ENCODE data around the gene PLCL1.

PLCL1 gene

GRCh38 chr2:197913084-197913483 is 108.7 kb downstream of the PLCL1 start:
- Histone ChIP-seq H3K9me2 (replicated peaks; ENCODE audit: insufficient read depth, low read length) (no peaks in the 10 kb centered on the region), H3K36me3 (replicated peaks; ENCODE audit: insufficient read depth, low read length) (no peaks in the 10 kb centered on the region), H3K27ac (ENCODE audit: low read length) (no peak overlapping the region), H4K20me1 (ENCODE audit: insufficient read depth, low read length) (no peaks in the 10 kb centered on the region), H3K4me2 (ENCODE audit: low read depth, low read length) (no peak overlapping the region), H3K4me1 (ENCODE audit: low read length) (no peaks in the 10 kb centered on the region), H3K9ac (ENCODE audit: low read length) (no peak overlapping the region), H2AFZ (ENCODE audit: low read length) (no peak overlapping the region), H3F3A (ENCODE audit: insufficient read depth, low read length) (no peaks in the 10 kb centered on the region), H3K27me3 (replicated peaks; ENCODE audit: insufficient read depth, low read length) (no peaks in the 10 kb centered on the region), H3K79me2 (ENCODE audit: low read length) (no peaks in the 10 kb centered on the region), H3K9me3 (replicated peaks; ENCODE audit: insufficient read depth, low read length) (no peaks in the 10 kb centered on the region), H3K4me3 (ENCODE audit: low read length) (no peak overlapping the region)
- TF ChIP-seq EZH2phosphoT487 (IDR thresholded peaks at IDR 0.05; ENCODE audit: low read length) = no peak
- no peak for TF ChIP-seq EZH2 (optimal IDR thresholded peaks at IDR 0.05; ENCODE audit: low read depth, low read length)
- TF ChIP-seq, protein P1, sequence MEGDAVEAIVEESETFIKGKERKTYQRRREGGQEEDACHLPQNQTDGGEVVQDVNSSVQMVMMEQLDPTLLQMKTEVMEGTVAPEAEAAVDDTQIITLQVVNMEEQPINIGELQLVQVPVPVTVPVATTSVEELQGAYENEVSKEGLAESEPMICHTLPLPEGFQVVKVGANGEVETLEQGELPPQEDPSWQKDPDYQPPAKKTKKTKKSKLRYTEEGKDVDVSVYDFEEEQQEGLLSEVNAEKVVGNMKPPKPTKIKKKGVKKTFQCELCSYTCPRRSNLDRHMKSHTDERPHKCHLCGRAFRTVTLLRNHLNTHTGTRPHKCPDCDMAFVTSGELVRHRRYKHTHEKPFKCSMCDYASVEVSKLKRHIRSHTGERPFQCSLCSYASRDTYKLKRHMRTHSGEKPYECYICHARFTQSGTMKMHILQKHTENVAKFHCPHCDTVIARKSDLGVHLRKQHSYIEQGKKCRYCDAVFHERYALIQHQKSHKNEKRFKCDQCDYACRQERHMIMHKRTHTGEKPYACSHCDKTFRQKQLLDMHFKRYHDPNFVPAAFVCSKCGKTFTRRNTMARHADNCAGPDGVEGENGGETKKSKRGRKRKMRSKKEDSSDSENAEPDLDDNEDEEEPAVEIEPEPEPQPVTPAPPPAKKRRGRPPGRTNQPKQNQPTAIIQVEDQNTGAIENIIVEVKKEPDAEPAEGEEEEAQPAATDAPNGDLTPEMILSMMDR (IDR thresholded peaks at IDR 0.05; ENCODE audit: low read length) = no peak
- no peak for DNase-seq

DNA sequence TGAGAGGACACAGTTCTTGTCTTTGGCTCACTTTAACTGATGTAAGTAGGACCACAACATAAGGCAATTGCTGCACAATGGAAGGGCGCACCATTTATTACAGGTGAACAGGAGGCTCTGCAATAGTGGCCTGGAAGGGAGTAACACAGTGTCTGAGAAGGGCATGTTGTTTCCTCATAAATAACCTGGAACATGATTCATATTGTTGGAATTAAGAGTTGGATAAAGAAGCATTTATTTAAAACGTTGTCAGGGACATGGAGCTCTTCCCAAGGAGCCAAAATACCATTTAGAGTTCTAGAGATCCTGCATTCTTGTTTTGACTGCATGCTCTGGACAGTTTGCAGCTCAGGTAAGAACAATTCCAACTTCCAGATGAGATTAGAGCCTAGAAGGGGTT is 110.4 kb downstream of the PLCL1 start:
- no peak overlapping the region for H3K9ac ChIP-seq (ENCODE audit: low read length)
- H2AFZ ChIP-seq (ENCODE audit: low read length) = no peak overlapping the region
- no peak for DNase-seq
- no peaks in the 10 kb centered on the region for H3K27me3 ChIP-seq (replicated peaks; ENCODE audit: insufficient read depth, low read length)
- H3K36me3 ChIP-seq (replicated peaks; ENCODE audit: insufficient read depth, low read length) = no peaks in the 10 kb centered on the region
- no peaks in the 10 kb centered on the region for H4K20me1 ChIP-seq (ENCODE audit: insufficient read depth, low read length)
- no peak overlapping the region for H3K27ac ChIP-seq (ENCODE audit: low read length)
- H3K9me2 ChIP-seq (replicated peaks; ENCODE audit: insufficient read depth, low read length) = no peaks in the 10 kb centered on the region
- H3K4me1 ChIP-seq (ENCODE audit: low read length) = no peaks in the 10 kb centered on the region
- no peak overlapping the region for H3K4me3 ChIP-seq (ENCODE audit: low read length)
- TF ChIP-seq, protein P1 (IDR thresholded peaks at IDR 0.05; ENCODE audit: low read length) = no peak
- TF ChIP-seq EZH2phosphoT487 (IDR thresholded peaks at IDR 0.05; ENCODE audit: low read length) = no peak
- no peak overlapping the region for H3K4me2 ChIP-seq (ENCODE audit: low read depth, low read length)
- no peaks in the 10 kb centered on the region for H3F3A ChIP-seq (ENCODE audit: insufficient read depth, low read length)
- H3K79me2 ChIP-seq (ENCODE audit: low read length) = no peaks in the 10 kb centered on the region
- no peaks in the 10 kb centered on the region for H3K9me3 ChIP-seq (replicated peaks; ENCODE audit: insufficient read depth, low read length)

DNA sequence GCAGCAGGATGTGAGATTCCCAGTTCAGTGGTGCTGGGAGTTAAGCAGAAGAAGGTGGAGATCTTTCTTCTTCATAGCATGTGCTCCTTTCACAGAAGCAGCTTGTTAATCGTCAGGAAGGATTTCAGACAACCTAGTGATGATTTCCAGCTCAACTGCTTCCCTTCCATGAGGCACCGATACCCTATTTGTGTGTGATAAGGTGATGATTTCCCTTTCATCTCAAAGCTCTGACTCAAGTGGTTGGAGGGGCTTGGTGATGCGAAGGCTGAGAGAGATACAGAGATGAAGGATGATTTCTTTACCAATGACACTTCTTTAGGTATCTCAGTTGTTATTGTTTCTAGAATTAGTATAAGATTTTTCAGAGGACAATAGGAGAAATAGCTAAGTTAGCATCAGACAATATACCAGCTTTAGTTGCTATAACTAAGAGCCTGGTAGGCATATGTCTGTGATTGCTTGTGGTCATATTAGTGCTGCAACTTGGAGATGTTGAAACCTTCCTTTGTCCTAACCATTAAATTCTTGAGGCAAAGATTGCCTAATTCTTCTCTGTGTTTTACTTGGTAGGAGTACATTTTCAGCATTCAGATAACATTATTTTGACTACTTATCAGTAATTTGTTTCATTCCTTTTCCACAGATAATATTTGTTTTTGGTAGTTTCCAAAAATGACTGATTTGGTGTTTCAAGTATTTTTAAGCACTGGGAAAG is 111.3 kb downstream of the PLCL1 start:
- no peaks in the 10 kb centered on the region for H3F3A ChIP-seq (ENCODE audit: insufficient read depth, low read length)
- H3K9ac ChIP-seq (ENCODE audit: low read length) = no peak overlapping the region
- no peaks in the 10 kb centered on the region for H3K9me2 ChIP-seq (replicated peaks; ENCODE audit: insufficient read depth, low read length)
- H3K27ac ChIP-seq (ENCODE audit: low read length) = no peak overlapping the region
- no peaks in the 10 kb centered on the region for H3K9me3 ChIP-seq (replicated peaks; ENCODE audit: insufficient read depth, low read length)
- H4K20me1 ChIP-seq (ENCODE audit: insufficient read depth, low read length) = no peaks in the 10 kb centered on the region
- TF ChIP-seq EZH2phosphoT487 (IDR thresholded peaks at IDR 0.05; ENCODE audit: low read length) (no peak), EZH2 (optimal IDR thresholded peaks at IDR 0.05; ENCODE audit: low read depth, low read length) (no peak)
- TF ChIP-seq, protein P1 (IDR thresholded peaks at IDR 0.05; ENCODE audit: low read length) = no peak
- H2AFZ ChIP-seq (ENCODE audit: low read length) = no peak overlapping the region
- no peaks in the 10 kb centered on the region for H3K36me3 ChIP-seq (replicated peaks; ENCODE audit: insufficient read depth, low read length)
- H3K79me2 ChIP-seq (ENCODE audit: low read length) = no peaks in the 10 kb centered on the region
- H3K4me1 ChIP-seq (ENCODE audit: low read length) = no peaks in the 10 kb centered on the region
- no peak overlapping the region for H3K4me2 ChIP-seq (ENCODE audit: low read depth, low read length)
- no peaks in the 10 kb centered on the region for H3K27me3 ChIP-seq (replicated peaks; ENCODE audit: insufficient read depth, low read length)
- no peak overlapping the region for H3K4me3 ChIP-seq (ENCODE audit: low read length)
- no peak for DNase-seq
